Ishikawa (cell line): Measurements from ENCODE around the gene KCNQ1.

Source experiments
- CEBPB ChIP-seq: IDR thresholded peaks from 2 replicates; pipeline ENCODE4 v1.6.1; 2012
- EGR1 ChIP-seq: IDR thresholded peaks from 2 replicates; pipeline ENCODE4 v1.6.1; 2012
- RAD21 ChIP-seq: IDR thresholded peaks from 2 replicates; pipeline ENCODE4 v1.6.1; 2012; ENCODE audit warnings: low read depth
- REST ChIP-seq: IDR thresholded peaks from 2 replicates; pipeline ENCODE4 v1.6.1; 2012; ENCODE audit warnings: low read depth, mild to moderate bottlenecking
- TCF12 ChIP-seq: IDR thresholded peaks from 2 replicates; pipeline ENCODE4 v1.6.1; 2012; ENCODE audit warnings: low read depth
- TEAD4 ChIP-seq: IDR thresholded peaks from 2 replicates; pipeline ENCODE4 v1.6.1; 2012
- YY1 ChIP-seq: IDR thresholded peaks from 2 replicates; pipeline ENCODE4 v1.6.1; 2012; ENCODE audit warnings: low read depth

- TF ChIP-seq CEBPB (no peak), YY1 (no peak), EGR1 (no peak), TCF12 (no peak), TEAD4 (no peak), RAD21 (no peak), REST (no peak)
Measured at GRCh38 chr11:2859699-2860037, 414.9 kb downstream of the KCNQ1 start.
